NCI-H187 (cell line): Measurements from ENCODE around the gene PAQR4.

ENCODE experiments used
- DNase-seq, 2 experiments: peaks; one replicate each; lab custom pipeline; 2025; lab: John Stamatoyannopoulos, UW

PAQR4 gene

DNA sequence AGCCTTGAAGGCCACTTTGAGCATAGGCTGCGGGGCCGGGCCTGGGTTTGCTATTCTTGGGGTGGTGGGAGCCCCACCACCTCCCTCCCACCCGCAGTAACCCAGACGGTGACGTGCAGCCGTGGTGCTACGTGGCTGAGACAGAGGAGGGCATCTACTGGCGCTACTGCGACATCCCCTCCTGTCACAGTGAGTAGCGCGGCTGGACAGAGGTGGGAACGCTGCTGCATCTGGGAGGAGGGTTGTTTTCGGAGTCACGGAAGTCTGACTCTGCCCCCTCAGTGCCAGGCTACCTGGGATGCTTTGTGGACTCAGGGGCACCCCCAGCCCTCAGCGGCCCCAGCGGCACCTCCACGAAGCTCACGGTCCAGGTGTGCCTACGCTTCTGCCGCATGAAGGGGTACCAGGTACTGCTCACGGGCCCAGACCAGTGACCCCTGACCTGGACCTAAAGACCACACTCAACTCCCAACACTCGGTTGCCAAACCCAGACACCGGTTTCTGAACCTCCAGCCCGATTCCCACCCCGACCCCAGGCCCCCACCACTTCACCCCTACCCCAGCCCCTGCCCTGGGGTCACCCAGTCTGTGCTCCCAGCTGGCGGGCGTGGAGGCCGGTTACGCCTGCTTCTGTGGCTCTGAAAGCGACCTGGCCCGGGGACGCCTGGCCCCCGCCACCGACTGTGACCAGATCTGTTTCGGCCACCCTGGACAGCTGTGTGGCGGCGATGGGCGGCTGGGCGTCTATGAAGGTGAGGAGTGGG, 2.9 kb upstream of the PAQR4 start:
- DNase-seq = no peak

DNA sequence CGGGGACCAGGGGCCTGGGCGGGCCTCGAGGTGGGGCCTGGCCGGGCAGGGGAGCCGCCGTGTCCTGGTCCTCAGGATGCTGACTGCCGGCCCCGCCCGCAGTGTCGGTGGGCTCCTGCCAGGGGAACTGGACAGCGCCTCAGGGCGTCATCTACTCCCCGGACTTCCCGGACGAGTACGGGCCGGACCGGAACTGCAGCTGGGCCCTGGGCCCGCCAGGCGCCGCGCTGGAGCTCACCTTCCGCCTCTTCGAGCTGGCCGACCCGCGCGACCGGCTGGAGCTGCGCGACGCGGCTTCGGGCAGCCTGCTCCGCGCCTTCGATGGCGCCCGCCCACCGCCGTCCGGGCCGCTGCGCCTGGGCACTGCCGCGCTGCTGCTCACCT, 2.3 kb upstream of the PAQR4 start:
- DNase-seq = no peak

DNA sequence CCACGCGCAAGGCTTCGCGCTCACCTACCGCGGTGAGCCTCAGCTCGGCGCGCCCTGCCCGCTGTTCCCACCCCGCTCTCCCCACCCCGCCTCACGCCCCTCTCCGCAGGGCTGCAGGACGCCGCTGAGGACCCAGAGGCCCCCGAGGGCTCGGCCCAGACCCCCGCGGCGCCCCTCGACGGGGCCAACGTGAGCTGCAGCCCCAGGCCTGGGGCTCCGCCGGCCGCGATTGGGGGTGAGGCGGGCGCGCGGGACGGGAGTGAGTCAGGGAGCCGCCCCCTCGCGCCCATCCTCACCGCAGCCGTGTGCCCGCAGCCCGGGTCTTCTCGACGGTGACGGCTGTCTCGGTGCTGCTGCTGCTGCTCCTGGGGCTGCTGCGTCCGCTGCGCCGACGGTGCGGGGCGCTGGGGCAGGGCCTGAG, 1.9 kb upstream of the PAQR4 start:
- no peak for DNase-seq

DNA sequence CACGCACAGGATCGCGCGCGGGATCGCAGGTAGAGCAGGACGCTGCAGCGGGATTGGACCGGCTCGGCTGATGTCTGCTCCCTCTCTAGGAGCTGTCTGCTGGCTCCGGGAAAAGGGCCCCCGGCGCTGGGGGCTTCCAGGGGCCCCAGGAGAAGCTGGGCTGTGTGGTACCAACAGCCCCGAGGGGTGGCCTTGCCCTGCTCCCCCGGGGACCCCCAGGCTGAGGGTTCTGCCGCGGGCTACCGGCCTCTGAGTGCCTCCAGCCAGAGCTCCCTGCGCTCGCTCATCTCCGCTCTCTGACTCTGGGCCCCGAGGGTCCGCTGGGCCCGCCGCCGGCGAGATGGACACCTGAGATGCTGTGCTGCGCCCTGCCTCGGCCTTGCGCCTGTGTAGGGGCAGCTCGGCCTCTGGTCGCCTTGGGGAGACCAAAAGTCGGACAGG, 1.4 kb upstream of the PAQR4 start:
- no peak for DNase-seq

DNA sequence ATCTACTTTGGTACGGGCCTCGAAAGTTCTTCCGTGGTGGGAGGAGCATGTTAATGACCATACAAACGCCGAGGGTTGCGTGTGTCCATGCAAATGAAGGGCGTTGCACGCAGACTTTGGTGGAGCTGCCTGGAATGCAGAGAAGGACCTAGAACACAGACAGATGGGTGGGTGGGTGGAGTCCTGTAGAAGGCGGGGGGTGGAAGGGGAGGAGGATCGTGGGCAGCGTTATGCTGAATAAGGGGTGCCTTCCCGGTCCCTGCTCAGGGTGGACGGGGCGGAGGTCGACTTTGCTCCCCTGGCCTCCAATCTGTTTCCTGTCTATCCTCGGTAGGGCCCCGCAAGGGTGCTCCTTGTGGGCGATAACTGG, 795 bp upstream of the PAQR4 start:
- no peak for DNase-seq

DNA sequence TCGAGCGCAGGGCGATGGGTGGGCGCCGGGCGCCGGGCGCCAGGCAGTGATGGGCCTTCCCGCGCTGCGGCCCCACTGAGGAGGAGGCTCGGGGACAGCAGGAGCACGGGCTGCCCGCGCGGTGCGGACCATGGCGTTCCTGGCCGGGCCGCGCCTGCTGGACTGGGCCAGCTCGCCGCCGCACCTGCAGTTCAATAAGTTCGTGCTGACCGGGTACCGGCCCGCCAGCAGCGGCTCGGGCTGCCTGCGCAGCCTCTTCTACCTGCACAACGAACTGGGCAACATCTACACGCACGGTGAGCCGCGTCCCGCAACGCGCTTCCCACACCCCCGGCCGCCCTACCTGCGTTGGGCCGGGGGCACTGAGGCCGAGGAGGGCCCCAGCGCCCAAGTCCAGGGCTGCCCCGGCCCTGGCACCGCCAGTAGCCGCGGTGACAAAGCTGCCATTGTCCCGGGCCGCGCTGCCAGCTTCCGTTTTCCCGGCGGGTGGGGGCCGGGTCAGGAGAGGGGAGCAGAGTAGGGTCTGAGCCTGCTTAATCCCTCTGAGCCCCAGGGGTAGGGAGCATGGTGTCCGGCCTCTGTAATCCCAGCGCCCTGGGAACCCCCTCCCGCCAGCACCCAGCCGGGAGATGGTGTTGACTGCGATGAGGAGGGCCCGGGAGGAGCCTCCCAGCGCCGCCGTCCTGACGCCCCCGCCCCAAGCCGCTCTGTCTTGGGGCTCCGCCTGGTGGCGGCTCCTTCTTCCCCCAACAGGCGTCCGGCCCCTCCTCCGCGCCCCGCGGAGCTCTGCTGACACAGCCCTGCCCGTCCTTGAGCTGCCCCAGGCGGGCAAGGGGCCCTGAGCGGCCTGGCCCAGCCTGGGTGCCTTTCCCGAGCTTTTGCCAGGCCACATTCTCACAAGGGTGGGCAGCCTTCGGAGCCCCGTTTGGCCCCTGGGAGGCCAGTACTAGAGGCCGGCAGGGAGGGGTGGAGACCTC, 685 bp downstream of the PAQR4 start:
- peak; percentile 39 to 67 for DNase-seq

DNA sequence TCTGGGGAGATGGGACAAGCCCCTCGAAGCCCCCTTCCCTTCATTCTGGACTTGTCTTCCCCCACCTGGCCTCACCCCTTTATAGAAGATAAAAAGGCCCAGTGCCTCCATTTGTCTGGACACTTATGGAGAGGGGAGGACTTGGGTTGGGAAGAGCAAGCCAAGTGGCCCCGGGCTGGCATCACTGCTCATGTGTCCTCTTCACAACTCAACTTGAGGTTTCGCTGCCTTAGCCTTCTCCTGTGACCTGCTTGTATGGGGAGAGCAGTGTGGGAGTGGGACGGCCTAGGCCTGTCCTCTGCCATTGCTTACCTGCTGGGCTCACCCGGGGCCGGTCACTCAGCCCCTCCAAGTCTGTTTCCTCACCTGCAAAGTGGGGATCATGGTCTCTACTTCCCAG, 1.4 kb downstream of the PAQR4 start:
- DNase-seq = no peak

DNA sequence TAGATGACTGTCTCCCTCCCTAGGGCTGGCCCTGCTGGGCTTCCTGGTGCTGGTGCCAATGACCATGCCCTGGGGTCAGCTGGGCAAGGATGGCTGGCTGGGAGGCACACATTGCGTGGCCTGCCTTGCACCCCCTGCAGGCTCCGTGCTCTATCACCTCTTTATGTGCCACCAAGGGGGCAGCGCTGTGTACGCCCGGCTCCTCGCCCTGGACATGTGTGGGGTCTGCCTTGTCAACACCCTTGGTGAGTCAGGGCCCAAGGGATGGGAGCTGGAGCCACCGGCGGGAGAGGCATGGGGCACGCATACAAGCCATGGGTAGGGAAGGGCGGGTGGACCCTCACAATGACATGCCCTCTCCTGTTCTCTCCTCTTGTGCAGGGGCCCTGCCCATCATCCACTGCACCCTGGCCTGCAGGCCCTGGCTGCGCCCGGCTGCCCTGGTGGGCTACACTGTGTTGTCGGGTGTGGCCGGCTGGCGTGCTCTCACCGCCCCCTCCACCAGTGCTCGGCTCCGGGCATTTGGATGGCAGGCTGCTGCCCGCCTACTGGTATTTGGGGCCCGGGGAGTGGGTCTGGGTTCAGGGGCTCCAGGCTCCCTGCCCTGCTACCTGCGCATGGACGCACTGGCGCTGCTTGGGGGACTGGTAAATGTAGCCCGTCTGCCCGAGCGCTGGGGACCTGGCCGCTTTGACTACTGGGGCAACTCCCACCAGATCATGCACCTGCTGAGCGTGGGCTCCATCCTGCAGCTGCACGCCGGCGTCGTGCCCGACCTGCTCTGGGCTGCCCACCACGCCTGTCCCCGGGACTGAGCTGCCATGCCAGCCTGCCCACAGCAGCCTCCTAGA, 2.2 kb downstream of the PAQR4 start:
- DNase-seq = no peak

DNA sequence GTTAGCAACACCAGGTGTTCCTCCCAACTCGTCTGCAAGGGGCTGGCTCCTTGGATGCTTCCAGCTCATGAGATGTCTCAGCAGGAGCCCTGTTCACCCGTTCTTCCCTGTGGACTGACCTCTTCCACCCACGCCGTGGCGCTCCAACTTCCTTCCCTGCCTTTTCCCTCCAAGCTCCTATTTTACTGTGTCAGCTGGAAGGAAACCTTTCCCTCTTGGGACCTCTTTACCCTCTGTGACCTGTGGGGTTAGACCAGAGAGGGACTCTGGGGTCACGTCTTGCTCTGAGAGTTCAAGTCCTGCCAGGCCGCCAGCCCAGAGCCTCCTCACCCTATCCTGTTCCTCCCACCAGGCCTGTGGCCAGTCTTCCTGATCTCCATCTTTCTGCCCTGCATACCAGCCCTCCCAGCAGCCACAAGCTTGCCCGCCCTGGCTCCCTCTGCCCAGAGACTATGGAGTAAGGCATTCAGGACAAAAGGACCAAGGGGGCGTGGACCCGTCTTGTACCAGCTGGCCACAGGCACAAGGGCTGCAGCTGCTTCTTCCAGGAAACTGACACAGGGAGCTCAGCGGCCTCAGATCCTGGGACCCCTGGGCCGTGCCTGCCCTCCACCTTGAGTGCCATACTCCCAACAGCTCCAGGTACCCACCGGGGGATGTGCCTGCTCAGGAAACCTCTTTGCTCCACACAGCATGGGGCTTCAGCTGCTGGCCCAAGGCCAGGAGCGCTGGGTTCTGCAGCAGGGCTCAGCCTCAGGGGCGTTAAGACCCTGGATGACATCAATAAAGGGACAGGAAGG, 3.0 kb downstream of the PAQR4 start:
- no peak for DNase-seq

DNA sequence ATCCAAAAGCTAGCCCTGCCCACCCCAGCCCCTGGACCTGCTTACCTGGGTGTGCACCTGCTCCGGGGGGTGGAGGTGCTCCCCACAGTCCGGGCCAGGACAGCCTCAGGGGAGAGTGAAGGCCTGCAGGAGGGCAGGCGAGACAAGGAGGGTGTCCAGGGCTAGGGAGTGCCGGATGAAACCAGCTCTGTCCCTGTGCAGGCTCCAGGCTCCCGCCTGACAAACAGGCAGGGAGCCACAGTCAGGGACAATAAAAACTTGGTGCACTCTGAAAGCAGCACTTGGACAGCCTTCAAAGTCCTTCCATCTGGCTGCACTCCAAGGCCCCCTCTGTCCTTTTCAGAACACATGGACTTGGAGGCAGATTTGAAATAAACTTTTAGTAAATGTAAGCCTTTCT, 3.9 kb downstream of the PAQR4 start:
- no peak for DNase-seq

DNA sequence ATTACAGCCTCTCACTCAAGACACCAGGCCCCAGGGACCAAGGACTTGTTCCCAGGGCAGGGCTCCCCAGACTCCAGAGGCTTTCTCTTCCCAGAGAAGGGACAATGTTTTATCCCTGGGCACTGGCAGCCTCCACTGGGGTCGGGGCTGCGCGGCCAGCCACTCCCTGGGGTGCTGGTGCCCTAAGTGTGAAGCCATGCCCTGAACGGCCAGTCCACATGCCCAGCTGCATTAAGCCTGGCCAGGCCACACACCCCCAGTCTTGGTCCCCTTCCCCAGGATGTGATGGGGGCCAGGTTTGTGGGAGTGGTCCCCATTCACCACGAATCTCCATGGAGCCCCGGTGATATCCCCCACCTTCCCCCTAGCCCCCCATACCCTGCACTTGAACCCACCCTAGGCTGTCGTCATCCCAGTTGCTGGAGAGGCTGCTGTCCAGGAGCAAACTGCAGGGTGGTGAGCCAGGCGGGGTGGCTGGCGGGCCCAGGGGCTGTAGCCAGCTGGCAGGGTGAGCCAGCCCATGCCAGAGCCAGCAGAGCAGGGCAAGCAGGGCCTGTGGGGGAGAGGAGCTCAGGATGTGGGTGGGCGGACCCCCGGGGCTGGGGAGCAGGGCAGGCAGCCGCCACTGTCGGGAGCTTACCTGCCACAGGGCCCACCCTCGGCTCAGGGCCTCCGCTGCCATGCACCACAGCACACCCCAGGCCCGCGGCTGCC, 4.6 kb downstream of the PAQR4 start:
- no peak for DNase-seq

DNA sequence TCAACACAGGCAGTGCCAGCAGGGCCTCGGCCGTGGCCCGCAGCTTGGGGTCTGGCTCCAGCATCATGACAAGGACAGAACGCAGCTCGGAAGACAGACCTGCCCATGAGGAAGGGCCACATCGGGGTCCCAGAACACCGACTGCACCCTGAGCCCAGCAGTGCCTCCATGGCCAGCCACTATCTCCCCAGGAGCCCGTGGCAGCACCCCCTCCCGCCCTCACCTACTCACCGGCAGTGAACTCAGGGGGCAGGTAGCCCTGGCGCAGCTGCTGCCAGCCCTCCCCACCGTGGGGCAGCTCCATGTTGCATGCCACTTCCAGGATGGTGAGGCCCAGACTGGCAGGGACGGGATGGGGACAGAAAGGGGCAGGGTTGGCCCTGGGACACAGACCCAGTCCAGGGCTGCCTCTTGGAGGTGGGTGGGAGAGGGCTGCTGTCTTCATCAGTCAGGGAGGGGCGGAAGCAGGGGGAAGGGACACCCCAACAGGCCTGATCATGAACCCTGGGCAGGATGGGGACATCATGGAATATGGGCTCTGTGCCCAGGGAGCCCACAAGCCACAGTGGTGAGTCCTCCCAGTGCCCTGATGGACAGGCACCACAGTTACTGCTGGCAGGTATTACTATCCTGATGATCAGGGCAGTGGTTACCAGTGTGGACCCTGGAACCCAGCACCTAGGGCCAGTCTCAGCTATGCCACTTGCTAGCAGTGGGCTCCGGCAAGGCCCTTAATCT, 5.3 kb downstream of the PAQR4 start:
- DNase-seq = no peak

DNA sequence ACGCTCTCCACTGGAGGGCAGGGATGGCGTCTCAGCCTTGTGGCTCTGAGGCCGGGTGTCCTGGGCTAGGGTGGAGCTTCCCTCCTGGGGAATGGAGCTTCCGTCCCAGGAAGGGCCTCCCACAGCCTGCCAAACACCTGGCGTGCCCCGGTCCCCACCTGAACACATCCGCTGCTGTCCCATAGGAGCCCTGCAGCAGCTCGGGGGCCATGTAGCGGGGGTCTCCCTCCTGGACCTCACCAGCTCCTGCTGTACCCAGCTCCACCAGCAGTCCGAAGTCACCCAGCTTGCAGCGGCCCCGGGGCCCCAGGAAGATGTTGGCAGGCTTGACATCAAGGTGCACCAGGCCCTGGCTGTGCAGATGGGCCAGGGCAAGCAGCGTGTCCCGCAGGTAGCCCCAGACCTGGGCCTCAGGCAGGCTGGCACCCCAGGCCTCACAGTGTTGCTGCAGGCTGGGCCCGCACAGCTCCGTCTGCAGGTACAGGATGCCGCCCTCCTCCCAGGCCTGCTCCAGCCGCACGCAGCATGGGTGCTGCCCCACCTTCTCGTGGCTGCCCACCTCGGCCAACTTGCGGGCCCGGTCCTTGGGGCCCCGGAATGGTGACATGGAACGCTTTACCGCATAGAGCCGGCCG, 6.1 kb downstream of the PAQR4 start:
- no peak for DNase-seq

DNA sequence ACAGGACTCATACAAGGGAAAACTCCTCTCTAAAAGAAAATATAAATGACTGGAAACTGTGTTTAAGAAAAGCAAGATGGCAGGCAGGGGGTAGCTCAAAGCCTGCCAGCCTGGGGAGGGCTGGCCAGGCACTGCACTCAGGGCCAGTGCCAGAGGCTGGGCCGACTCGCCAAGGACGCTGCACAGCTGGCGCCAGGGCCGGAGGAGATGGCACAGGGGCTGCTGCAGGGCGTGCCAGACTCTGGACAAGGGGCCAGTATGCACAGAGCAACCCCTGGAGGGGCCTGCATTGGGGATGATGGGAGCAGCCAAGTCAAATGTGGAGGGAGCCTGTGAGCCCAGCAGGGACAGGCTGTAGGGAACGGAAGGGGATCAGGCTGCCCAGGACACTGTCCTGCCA, 7.1 kb downstream of the PAQR4 start:
- no peak for DNase-seq

DNA sequence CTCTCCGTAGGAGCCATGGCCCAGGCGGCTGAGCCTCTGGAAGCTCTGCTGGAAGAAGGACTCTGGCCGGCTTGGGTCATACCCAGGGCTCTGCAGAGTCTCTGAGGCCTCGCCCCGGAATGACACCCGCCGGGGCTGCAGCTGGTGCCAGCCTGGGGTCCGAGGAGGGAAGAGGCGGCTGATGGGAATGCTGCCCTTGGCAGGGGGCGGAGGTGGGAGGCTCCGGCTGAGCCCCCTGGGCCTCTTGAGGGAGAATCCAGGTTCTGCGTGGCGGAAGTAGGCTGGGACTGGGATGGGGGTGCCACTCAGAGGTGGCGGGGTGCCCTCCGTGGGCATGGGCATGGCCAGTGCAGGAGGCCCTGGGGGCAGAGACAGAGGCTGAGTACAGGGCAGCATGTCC, 7.5 kb downstream of the PAQR4 start:
- DNase-seq = no peak

DNA sequence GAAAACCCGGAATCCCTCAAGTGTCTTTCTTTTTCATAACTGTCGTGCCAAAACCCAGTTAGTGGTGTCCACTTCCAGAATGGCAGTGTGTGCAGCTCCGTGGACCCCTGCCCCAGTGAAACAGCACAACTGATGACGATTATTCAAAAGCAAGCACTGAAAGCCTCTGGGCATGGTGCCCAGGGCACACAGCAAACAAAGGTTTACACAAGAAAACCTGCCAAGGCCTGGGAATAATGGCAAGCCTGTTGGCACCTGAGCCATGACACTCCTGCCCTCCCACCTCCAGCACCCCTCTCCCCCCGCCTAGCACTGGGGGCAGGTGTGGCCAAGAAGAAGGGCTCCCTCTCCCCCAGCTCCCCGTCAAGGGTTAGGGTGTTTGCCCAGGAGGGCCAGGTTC, 8.3 kb downstream of the PAQR4 start:
- no peak for DNase-seq

DNA sequence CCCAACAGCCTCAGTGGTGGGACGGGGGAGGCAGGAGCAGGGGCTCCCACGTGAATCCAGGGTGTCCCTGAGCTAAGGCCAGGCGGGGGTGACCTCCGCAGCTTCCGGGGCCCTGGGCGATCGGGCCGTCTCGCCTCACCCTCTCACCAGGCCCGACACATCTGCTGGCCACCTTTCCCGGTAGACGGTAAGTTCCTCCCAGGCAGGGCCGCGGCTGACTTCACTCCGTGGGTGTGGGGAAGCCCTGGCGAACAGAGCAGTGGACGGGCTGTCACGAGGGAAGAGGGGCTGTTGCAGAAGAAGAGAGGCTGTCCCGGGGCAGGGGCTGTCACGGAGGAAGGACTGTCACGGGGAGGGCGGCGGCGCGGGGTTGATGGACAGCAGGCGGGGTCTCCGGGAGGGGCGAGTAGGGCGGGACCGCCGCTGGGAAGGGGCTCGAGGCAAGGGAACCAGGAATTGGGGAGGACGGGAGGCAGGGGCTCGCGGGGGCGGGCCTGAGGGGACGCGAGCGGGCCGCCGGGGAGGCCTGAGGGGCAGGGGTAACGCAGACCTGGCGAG, 10.6 kb downstream of the PAQR4 start:
- no peak for DNase-seq

DNA sequence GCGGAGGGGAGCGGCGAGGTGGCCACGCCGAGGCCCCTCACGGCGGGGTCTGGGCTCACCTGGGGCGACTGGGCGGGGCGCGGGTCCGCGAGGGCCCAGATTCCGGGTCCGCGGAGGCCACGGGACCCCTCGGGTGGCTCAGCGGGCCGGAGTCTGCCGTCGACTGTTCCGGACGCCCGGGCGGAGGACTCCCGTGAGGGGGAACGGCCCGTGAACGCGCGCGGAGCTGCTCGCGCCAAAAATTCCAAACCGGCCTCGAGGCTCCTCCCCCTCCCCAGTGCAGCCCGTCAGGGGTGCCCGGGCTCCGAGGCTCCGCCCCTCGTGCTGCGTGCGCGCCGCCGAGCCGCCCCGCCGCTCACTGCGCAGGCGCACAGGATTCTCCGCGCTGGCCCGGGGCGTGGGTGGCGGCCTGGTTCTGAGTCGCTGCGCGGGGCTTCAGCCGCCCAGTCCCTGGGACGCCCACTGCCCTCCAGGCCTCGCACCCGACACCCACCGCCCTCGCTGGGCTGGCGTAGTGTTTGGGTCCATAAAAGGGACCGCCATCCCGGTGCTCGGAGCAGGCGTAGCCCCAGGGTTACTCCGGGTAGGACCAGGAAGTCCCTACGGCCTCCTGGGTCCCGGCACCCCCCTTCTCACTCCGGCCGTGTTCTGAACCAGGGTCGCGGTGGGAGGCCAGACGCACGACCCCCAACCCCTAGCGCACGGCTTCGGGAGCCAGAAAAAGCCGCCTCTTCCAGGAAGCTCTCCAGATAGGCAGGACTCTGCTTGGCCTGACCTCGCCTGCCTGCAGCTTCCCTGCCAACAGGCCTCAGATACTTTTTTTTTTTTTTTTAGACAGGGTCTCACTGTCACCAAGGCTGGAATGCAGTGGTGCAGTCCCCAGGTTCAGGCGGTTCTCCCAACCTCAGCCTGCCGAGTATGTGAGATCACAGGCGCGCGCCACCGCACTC, 11.4 kb downstream of the PAQR4 start, which contains the start of gene PKMYT1:
Gene PKMYT1, minus strand, starts transcription at position 220 of the 950 bp plus-strand sequence. CDS start 789 bp downstream, outside the sequence.
- peak; percentile 89 to 95 for DNase-seq
